Fibroblast of upper back skin (primary cell): ENCODE measurements around the gene ACOT7.

ENCODE experiments used
- DNase-seq: peaks from one replicate; pipeline ENCODE4 v3.0.0-alpha.2; 2013

ACOT7 gene

GRCh38 chr1:6262555-6263420 lies 130.8 kb downstream of the ACOT7 start:
- peak; percentile 40 for DNase-seq

GRCh38 chr1:6261615-6261995 lies 132.0 kb downstream of the ACOT7 start:
- DNase-seq: no peak

- no peak for DNase-seq
Observed at GRCh38 chr1:6260961-6261614, 132.5 kb downstream of the ACOT7 start, which contains the start of gene GPR153. Gene GPR153, minus strand, starts transcription at chr1:6261098. Its CDS starts 6,193 bp downstream, at chr1:6254905.

GRCh38 chr1:6260433-6260934 lies 133.1 kb downstream of the ACOT7 start:
- DNase-seq: no peak

- peak; percentile 73 for DNase-seq
Observed at GRCh38 chr1:6259491-6260362, 133.8 kb downstream of the ACOT7 start.

- DNase-seq: no peak
Observed at GRCh38 chr1:6258675-6259074, 134.9 kb downstream of the ACOT7 start.

- no peak for DNase-seq
Observed at GRCh38 chr1:6257541-6258069, 136.0 kb downstream of the ACOT7 start.

GRCh38 chr1:6256645-6257044 lies 136.9 kb downstream of the ACOT7 start:
- DNase-seq: no peak

- DNase-seq: no peak
Observed at GRCh38 chr1:6254691-6255090, 138.9 kb downstream of the ACOT7 start.

GRCh38 chr1:6253380-6253779 lies 140.2 kb downstream of the ACOT7 start:
- DNase-seq: no peak

GRCh38 chr1:6252374-6252710 lies 141.2 kb downstream of the ACOT7 start:
- no peak for DNase-seq

GRCh38 chr1:6251681-6252373 lies 141.7 kb downstream of the ACOT7 start:
- no peak for DNase-seq

GRCh38 chr1:6251233-6251632 lies 142.3 kb downstream of the ACOT7 start:
- DNase-seq: no peak

- DNase-seq: no peak
Observed at GRCh38 chr1:6249739-6250689, 143.6 kb downstream of the ACOT7 start.

GRCh38 chr1:6248932-6249738 lies 144.4 kb downstream of the ACOT7 start:
- DNase-seq: no peak

GRCh38 chr1:6248161-6248776 lies 145.3 kb downstream of the ACOT7 start:
- no peak for DNase-seq

GRCh38 chr1:6247651-6248050 lies 145.9 kb downstream of the ACOT7 start:
- DNase-seq: no peak

- peak; percentile 64 for DNase-seq
Observed at GRCh38 chr1:6246497-6247467, 146.8 kb downstream of the ACOT7 start.
